NCI-H345 treated with DMSO at 0.1 percent for 48 hours (cell line): ENCODE data around the gene ADRA2C.
"Not testable (repeated sequence)": the region's sequence is repeated elsewhere in the genome, so short reads cannot be mapped to it uniquely, and the experiment has no call there.

ENCODE experiments used
- DNase-seq: peaks from one replicate; lab custom pipeline; 2025; ENCODE audit not compliant: unreplicated experiment; lab: John Stamatoyannopoulos, UW

The ADRA2C gene

GRCh38 chr4:3810796-3811485 lies 44.8 kb downstream of the ADRA2C start:
- no peak for DNase-seq

GRCh38 chr4:3811621-3812020 lies 45.4 kb downstream of the ADRA2C start:
- no peak for DNase-seq

GRCh38 chr4:3812211-3812934 lies 46.2 kb downstream of the ADRA2C start:
- DNase-seq = no peak

- DNase-seq = no peak
These were observed 47.2 kb downstream of the ADRA2C start for GRCh38 chr4:3813151-3814052.

GRCh38 chr4:3814053-3814570 lies 47.9 kb downstream of the ADRA2C start:
- DNase-seq = no peak

GRCh38 chr4:3814838-3815237 lies 48.7 kb downstream of the ADRA2C start:
- not testable (repeated sequence) for DNase-seq

- DNase-seq = no peak
These were observed 50.2 kb downstream of the ADRA2C start for GRCh38 chr4:3816256-3816825.

GRCh38 chr4:3816983-3817960 lies 51.1 kb downstream of the ADRA2C start:
- no peak for DNase-seq
